Neuronal stem cell (in vitro differentiated cells): ENCODE data around the gene MRPL14.
"Not testable (repeated sequence)": the region's sequence is repeated elsewhere in the genome, so short reads cannot be mapped to it uniquely, and the experiment has no call there.

Experiments
- DNase-seq: peaks from one replicate; pipeline ENCODE4 v3.0.0-alpha.2; 2013; ENCODE audit warnings: low spot score
- H2AFZ ChIP-seq: one replicate; pipeline ENCODE4 v1.6.1; 2013; ENCODE audit warnings: mild to moderate bottlenecking, low read length, inconsistent platforms
- H2AK5ac ChIP-seq: 2 replicates; pipeline ENCODE4 v1.6.1; 2013; ENCODE audit warnings: low read depth, mild to moderate bottlenecking, inconsistent platforms, low read length, moderate library complexity, mixed read lengths
- H2BK120ac ChIP-seq: 2 replicates; pipeline ENCODE4 v1.6.1; 2013; ENCODE audit warnings: low read depth, mild to moderate bottlenecking, inconsistent platforms, low read length, moderate library complexity, mixed read lengths
- H2BK12ac ChIP-seq: one replicate; pipeline ENCODE4 v1.6.1; 2013; ENCODE audit warnings: low read length, inconsistent platforms
- H2BK15ac ChIP-seq: 2 replicates; pipeline ENCODE4 v1.6.1; 2013; ENCODE audit warnings: mild to moderate bottlenecking, low read length, inconsistent platforms, mixed read lengths
- H2BK5ac ChIP-seq: one replicate; pipeline ENCODE4 v1.6.1; 2013; ENCODE audit warnings: inconsistent platforms, mild to moderate bottlenecking, low read length, moderate library complexity
- H3K14ac ChIP-seq: one replicate; pipeline ENCODE4 v1.6.1; 2013; ENCODE audit warnings: low read length, inconsistent platforms
- H3K18ac ChIP-seq: 2 replicates; pipeline ENCODE4 v1.6.1; 2013; ENCODE audit warnings: low read length, inconsistent platforms
- H3K23ac ChIP-seq: 2 replicates; pipeline ENCODE4 v1.6.1; 2013; ENCODE audit warnings: low read depth, mild to moderate bottlenecking, mixed read lengths, low read length, inconsistent platforms; ENCODE audit not compliant: poor library complexity
- H3K27ac ChIP-seq: replicated peaks from 3 replicates; pipeline ENCODE4 v1.5.1; 2013; ENCODE audit warnings: low read length, inconsistent platforms
- H3K27me3 ChIP-seq, 3 experiments: 2 replicates each; pipeline ENCODE4 v1.6.1; 2013; ENCODE audit warnings: low read length in 3 of 3, mild to moderate bottlenecking in 2 of 3, inconsistent platforms in 1 of 3, low read depth in 1 of 3, mixed read lengths in 1 of 3, moderate library complexity in 1 of 3; ENCODE audit not compliant: control insufficient read depth in 3 of 3, insufficient read depth in 3 of 3
- H3K36me3 ChIP-seq, 2 donors: replicated peaks in 1 of 2; 2 replicates each; pipeline ENCODE4 v1.6.1; 2013; ENCODE audit warnings: low read length in 2 of 2; ENCODE audit not compliant: control insufficient read depth in 2 of 2, insufficient read depth in 2 of 2
- H3K4ac ChIP-seq: 2 replicates; pipeline ENCODE4 v1.6.1; 2013; ENCODE audit warnings: inconsistent platforms, mild to moderate bottlenecking, low read length, moderate library complexity
- H3K4me1 ChIP-seq, 2 donors: 1 replicate in 1 of 2; 2 replicates in 1 of 2; pipeline ENCODE4 v1.6.1; 2013; ENCODE audit warnings: low read length in 2 of 2, low read depth in 1 of 2; ENCODE audit not compliant: control insufficient read depth in 2 of 2, insufficient read depth in 1 of 2
- H3K4me2 ChIP-seq: one replicate; pipeline ENCODE4 v1.6.1; 2013; ENCODE audit warnings: mild to moderate bottlenecking, low read length, inconsistent platforms; ENCODE audit not compliant: insufficient read depth, poor library complexity, severe bottlenecking
- H3K4me3 ChIP-seq, 2 donors: 2 replicates each; pipeline ENCODE4 v1.5.1; 2013; ENCODE audit warnings: low read length in 2 of 2, mild to moderate bottlenecking in 2 of 2, inconsistent platforms in 1 of 2, moderate library complexity in 1 of 2
- H3K79me1 ChIP-seq: one replicate; pipeline ENCODE4 v1.6.1; 2013; ENCODE audit warnings: low read depth, mild to moderate bottlenecking, inconsistent platforms, low read length, moderate library complexity
- H3K9ac ChIP-seq: one replicate; pipeline ENCODE4 v1.6.1; 2013; ENCODE audit warnings: mild to moderate bottlenecking, low read depth, low read length, inconsistent platforms; ENCODE audit not compliant: poor library complexity
- H3K9me3 ChIP-seq, 2 donors: replicated peaks in 1 of 2; 2 replicates each; pipeline versions ENCODE3 to v1.6.1; 2013; ENCODE audit warnings: low read length in 2 of 2, mild to moderate bottlenecking in 2 of 2, inconsistent platforms in 1 of 2, low read depth in 1 of 2, mixed read lengths in 1 of 2, moderate library complexity in 1 of 2; ENCODE audit not compliant: control insufficient read depth in 2 of 2, insufficient read depth in 1 of 2
- H4K8ac ChIP-seq: one replicate; pipeline ENCODE4 v1.6.1; 2013; ENCODE audit warnings: low read depth, mild to moderate bottlenecking, inconsistent platforms, low read length, moderate library complexity
- H4K91ac ChIP-seq: one replicate; pipeline ENCODE4 v1.6.1; 2013; ENCODE audit warnings: low read length, low read depth, mild to moderate bottlenecking, inconsistent platforms; ENCODE audit not compliant: poor library complexity
- WGBS, 2 donors: extraction: QIAGEN DNeasy Blood & Tissue Kit; methylation state at CpG; one replicate each; pipeline ENCODE4 v1.1.7; 2013; ENCODE audit warnings: missing lambda C conversion rate in 2 of 2, mixed read lengths in 1 of 2; ENCODE audit not compliant: insufficient read length in 2 of 2, insufficient replicate concordance in 1 of 2; ENCODE audit errors: extremely low coverage in 2 of 2; 5-methylcytosine and 5-hydroxymethylcytosine counted together

MRPL14 gene

GRCh38 chr6:44099192-44099591 is 28.1 kb downstream of the MRPL14 start:
- Histone ChIP-seq H3K36me3 (peaks cover 34 to 53% of the 10 kb centered on the region in 2 donors), H3K23ac (no peak overlapping the region), H4K8ac (no peak overlapping the region), H3K9ac (no peak overlapping the region), H3K79me1 (no peaks in the 10 kb centered on the region), H3K18ac (no peak overlapping the region), H3K14ac (no peak overlapping the region), H3K27me3 (no peaks in the 10 kb centered on the region), H3K4me3 (no peak overlapping the region), H2AFZ (no peak overlapping the region), H3K4me2 (no peak overlapping the region), H2BK15ac (no peak overlapping the region), H2BK120ac (no peak overlapping the region), H3K4me1 (peaks cover 5 to 6% of the 10 kb centered on the region in 2 donors), H4K91ac (no peak overlapping the region), H3K27ac (no peak overlapping the region), H2AK5ac (no peak overlapping the region), H3K9me3 (peaks cover 0 to 2% of the 10 kb centered on the region in 2 donors), H2BK12ac (no peak overlapping the region), H3K4ac (no peak overlapping the region), H2BK5ac (no peak overlapping the region)
- no CpG with 5 or more reads among the region's 1 CpG for WGBS, 2 donors
- DNase-seq, result no peak

- H3K4me2 ChIP-seq, result no peak overlapping the region
- no peak overlapping the region for H2BK5ac ChIP-seq
- DNase-seq, result no peak
- no peaks in the 10 kb centered on the region for H3K27me3 ChIP-seq
- H3K27ac ChIP-seq, result no peak overlapping the region
- no CpG with 5 or more reads among the region's 2 CpGs for WGBS, 2 donors
- H3K23ac ChIP-seq, result no peak overlapping the region
- H3K9ac ChIP-seq, result no peak overlapping the region
- peaks cover 25 to 43% of the 10 kb centered on the region in 2 donors for H3K36me3 ChIP-seq
- H3K79me1 ChIP-seq, result no peaks in the 10 kb centered on the region
- H3K4me1 ChIP-seq, result peaks cover 2 to 6% of the 10 kb centered on the region in 2 donors
- no peaks in the 10 kb centered on the region for H3K9me3 ChIP-seq
- no peak overlapping the region for H2BK12ac ChIP-seq
- H4K91ac ChIP-seq, result no peak overlapping the region
- H2AFZ ChIP-seq, result no peak overlapping the region
- H2BK120ac ChIP-seq, result no peak overlapping the region
- H2BK15ac ChIP-seq, result no peak overlapping the region
- H2AK5ac ChIP-seq, result no peak overlapping the region
- H4K8ac ChIP-seq, result no peak overlapping the region
- H3K18ac ChIP-seq, result no peak overlapping the region
- H3K4ac ChIP-seq, result no peak overlapping the region
- no peak overlapping the region for H3K14ac ChIP-seq
- no peak overlapping the region for H3K4me3 ChIP-seq
Measured at GRCh38 chr6:44097782-44098317, 29.4 kb downstream of the MRPL14 start.

- DNase-seq, result no peak
- no peak overlapping the region for H2AK5ac ChIP-seq
- H3K9ac ChIP-seq, result peak overlapping the region; percentile 31
- H3K27ac ChIP-seq, result no peak overlapping the region
- no peak overlapping the region for H3K18ac ChIP-seq
- H3K4me2 ChIP-seq, result no peak overlapping the region
- H4K8ac ChIP-seq, result no peak overlapping the region
- H4K91ac ChIP-seq, result no peak overlapping the region
- H2AFZ ChIP-seq, result no peak overlapping the region
- no peak overlapping the region for H2BK5ac ChIP-seq
- no CpG with 5 or more reads among the region's 3 CpGs for WGBS, 2 donors
- H3K4ac ChIP-seq, result no peak overlapping the region
- no peaks in the 10 kb centered on the region for H3K4me1 ChIP-seq
- H3K14ac ChIP-seq, result no peak overlapping the region
- peak overlapping the region in 1 of 2 donors; percentile 23 for H3K4me3 ChIP-seq
- no peaks in the 10 kb centered on the region for H3K27me3 ChIP-seq
- no peak overlapping the region for H2BK12ac ChIP-seq
- H3K9me3 ChIP-seq, result no peaks in the 10 kb centered on the region
- peak overlapping the region; percentile 76 for H3K23ac ChIP-seq
- no peak overlapping the region for H2BK15ac ChIP-seq
- H2BK120ac ChIP-seq, result no peak overlapping the region
- no peaks in the 10 kb centered on the region for H3K79me1 ChIP-seq
- peaks cover 24 to 46% of the 10 kb centered on the region in 2 donors for H3K36me3 ChIP-seq
Measured at GRCh38 chr6:44096612-44097011, 30.6 kb downstream of the MRPL14 start.

- H3K4me2 ChIP-seq, DNase-seq, H2BK120ac ChIP-seq, H3K18ac ChIP-seq, H2AK5ac ChIP-seq, H3K79me1 ChIP-seq, H2BK15ac ChIP-seq, H4K91ac ChIP-seq, H3K14ac ChIP-seq, H3K23ac ChIP-seq, H2BK12ac ChIP-seq, H3K4me3 ChIP-seq, H2AFZ ChIP-seq, H3K27ac ChIP-seq, H3K9ac ChIP-seq, H2BK5ac ChIP-seq, H3K4ac ChIP-seq, H3K9me3 ChIP-seq, H3K27me3 ChIP-seq, H4K8ac ChIP-seq, H3K4me1 ChIP-seq: not testable (repeated sequence)
- H3K36me3 ChIP-seq, result peaks cover 18 to 37% of the 10 kb centered on the region in 2 donors
- WGBS, 2 donors, result no CpG with 5 or more reads among the region's 6 CpGs
Measured at GRCh38 chr6:44095243-44095623, 32.0 kb downstream of the MRPL14 start.
